Cardiac fibroblast (primary cell): ENCODE data around the gene AP3M1.
"Not testable (repeated sequence)": the region's sequence is repeated elsewhere in the genome, so short reads cannot be mapped to it uniquely, and the experiment has no call there.

Source experiments
- DNase-seq, 2 donors: peaks; one replicate each; pipeline versions ENCODE4 v3.0.0 to v3.0.0-alpha.2; 2010; ENCODE audit warnings: low read depth in 2 of 2
- H3K4me3 ChIP-seq, 2 donors: replicated peaks in 1 of 2; 1 replicate in 1 of 2; 2 replicates in 1 of 2; pipeline ENCODE4 v1.5.1; 2011; ENCODE audit warnings: low read depth in 2 of 2, low read length in 2 of 2, mild to moderate bottlenecking in 2 of 2, moderate library complexity in 1 of 2
- CTCF ChIP-seq: IDR thresholded peaks from one replicate; pipeline ENCODE4 v1.5.1; 2011; ENCODE audit warnings: low read depth, mild to moderate bottlenecking, low read length, inconsistent platforms

Gene AP3M1

GRCh38 chr10:74150990-74151878, 606 bp upstream of the AP3M1 start, which contains the start of gene ADK:
TSS of gene ADK (plus strand) at chr10:74151221. CDS start at chr10:74151279, 58 bp downstream.
- peak within 1 kb of the TSS; percentile 91 to 95 for H3K4me3 ChIP-seq
- TF ChIP-seq CTCF: peak; percentile 39
- DNase-seq: peak; percentile 98 to 99

- H3K4me3 ChIP-seq, DNase-seq: not testable (repeated sequence)
Measured at GRCh38 chr10:74146980-74147379, 3.6 kb downstream of the AP3M1 start.

GRCh38 chr10:74145133-74145532, 5.5 kb downstream of the AP3M1 start:
- TF ChIP-seq CTCF: no peak
- H3K4me3 ChIP-seq: no peak overlapping the region
- peak; percentile 82 to 85 for DNase-seq

GRCh38 chr10:74140553-74140952, 10.1 kb downstream of the AP3M1 start:
- no peak overlapping the region for H3K4me3 ChIP-seq
- DNase-seq: no peak
- TF ChIP-seq CTCF: no peak

GRCh38 chr10:74139981-74140380, 10.6 kb downstream of the AP3M1 start:
- no peak overlapping the region for H3K4me3 ChIP-seq
- no peak for TF ChIP-seq CTCF
- DNase-seq: no peak

- DNase-seq, H3K4me3 ChIP-seq: not testable (repeated sequence)
Measured at GRCh38 chr10:74138596-74138995, 12.0 kb downstream of the AP3M1 start.

- no peak for DNase-seq
- H3K4me3 ChIP-seq: no peak overlapping the region
- no peak for TF ChIP-seq CTCF
Measured at GRCh38 chr10:74137992-74138391, 12.6 kb downstream of the AP3M1 start.

- TF ChIP-seq CTCF: no peak
- H3K4me3 ChIP-seq: no peak overlapping the region
- no peak for DNase-seq
Measured at GRCh38 chr10:74135452-74135851, 15.2 kb downstream of the AP3M1 start.
